ENCODE measurements around the gene ZNF185.

ZNF185 gene

DNA sequence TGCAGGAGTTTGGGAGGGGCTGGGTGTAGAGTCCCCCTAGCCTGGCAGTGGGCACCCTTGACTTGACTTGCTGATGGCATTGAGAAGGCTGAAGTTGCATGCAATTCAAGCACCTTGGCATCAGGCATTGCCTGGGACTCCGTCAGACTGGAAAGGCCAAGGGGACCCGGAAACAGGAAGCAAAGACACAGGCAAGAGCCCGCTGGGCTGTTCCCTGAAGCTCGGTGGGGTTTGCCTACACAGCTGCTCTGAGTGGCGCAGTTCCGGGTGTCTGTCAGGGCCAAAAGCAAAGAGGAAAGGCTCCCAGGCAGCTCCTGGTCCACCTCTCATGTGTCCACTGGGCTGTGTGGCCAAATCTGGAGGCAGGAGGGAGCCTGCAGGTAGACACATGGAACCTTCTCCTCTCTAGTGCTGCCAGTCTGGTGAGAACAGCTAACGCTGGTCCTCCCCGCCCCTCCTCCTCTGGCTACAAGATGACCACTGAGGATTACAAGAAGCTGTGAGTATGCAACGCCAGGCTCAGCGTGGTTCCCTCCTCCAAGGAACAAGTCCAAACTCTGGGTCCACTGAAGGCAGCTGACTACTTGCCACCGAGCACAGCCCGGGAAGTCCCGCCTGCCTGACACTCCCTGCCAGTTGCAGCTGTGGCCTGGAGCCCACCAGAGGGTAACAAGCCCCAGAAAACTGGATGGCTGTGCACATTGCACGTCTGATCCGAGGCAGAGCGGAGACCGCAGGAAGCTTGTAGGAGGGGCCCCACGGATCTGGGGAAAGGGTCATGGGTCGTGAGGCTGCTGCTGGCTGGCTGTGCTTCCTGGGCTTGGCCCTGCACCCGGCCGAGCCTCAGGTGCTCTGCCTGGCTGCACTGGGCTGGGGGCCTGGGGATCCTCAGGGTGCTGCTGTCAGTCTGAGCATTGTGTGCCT, 20.1 kb downstream of the ZNF185 start:
- no peak for DNase-seq (ENCODE audit: low read depth in 2 of 2)

DNA sequence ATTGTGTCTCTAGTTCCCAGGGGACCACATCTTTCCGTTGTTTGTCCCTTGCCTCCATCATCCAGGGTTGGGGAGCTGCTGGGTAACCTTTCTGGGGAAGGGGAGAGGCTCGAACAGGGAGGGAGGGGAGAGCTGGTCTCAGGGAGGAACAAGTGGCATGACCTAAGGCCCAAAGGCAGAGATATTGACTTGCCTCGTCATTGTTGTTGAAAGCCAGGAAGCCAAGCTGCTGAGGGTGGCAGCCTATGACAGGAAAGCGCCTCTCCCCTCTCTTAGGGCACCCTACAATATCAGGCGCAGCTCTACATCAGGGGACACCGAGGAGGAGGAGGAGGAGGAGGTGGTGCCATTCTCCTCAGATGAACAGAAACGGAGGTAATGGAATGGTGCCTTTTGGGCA, 20.8 kb downstream of the ZNF185 start:
- no peak for DNase-seq (ENCODE audit: low read depth in 2 of 2)

DNA sequence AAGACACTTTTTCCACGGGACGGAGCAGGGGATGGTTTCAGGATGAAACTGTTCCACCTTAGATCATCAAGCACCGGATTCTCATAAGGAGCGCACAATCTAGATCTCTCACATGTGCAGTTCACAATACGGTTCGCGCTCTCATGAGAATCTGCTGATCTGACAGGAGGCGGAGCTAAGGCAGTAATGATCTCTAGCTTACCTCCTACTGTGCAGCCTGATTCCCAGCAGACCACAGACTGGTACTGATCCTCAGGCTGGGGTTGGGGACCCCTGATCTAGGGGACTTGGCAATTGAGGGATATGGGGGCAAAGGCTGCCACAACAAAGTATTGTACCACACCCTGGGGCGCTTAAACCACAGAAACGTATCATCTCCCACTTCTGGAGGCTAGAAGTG, 25.7 kb downstream of the ZNF185 start:
- no peak for DNase-seq (ENCODE audit: low read depth in 2 of 2)

DNA sequence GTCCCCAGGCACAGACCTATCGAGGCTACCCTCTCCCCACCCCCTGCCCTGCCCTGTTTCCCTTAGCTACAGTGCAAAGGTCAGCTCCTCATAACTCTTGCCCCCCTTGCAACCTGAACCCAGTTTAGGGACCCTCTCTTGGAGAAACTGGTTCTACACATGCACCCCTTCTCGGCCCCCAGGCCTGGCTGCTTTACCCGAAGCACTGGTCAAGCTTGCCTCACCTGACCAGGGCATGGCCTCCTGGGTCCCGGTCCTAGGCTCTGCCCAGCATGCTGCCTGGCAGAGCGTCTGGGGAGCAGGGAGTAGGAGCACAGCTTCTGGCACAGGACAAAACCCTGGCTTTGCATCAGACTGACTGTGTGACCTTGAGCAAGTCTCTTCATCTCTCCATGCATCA, 28.0 kb downstream of the ZNF185 start:
- no peak for DNase-seq (ENCODE audit: low read depth in 2 of 2)

DNA sequence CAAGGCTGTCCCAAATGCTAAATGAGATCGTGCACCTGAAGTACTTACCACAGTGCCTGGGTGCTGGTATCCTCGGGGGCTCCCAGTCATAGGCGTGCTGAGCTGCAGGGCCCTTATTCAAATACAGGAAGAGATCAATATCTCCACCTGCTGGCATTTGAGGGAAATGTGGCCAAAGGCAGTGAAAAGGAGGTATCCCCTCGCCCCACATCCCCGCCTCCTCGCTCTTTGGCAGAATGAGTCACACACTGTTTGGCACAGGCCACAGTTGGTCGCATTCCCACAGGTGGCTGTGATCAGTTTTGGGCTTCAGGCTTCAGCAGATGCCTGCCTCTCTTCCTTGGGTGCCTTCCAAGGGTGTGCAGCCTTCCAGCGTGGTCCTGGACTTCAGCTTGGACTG, 28.4 kb downstream of the ZNF185 start:
- DNase-seq (ENCODE audit: low read depth in 2 of 2): peak; percentile 30 to 35

DNA sequence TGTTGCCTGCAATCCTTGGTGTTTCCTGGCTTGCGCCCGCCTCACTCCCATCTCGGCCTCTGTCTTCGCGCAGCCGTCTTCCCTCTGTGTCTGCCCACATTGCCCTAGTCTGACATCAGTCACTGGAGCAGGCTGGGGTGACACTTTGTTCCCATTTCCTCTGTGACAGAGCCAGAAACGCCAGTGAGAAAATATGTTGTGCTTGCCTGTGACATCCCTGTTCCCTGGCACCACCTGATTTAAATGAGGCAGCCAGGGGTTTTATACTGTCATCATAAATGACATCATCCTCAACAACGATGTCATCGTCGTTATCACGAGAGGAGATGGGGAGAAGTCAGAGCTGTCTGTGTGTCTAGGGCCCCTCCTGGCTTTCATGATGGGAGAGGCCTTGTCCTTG, 29.1 kb downstream of the ZNF185 start:
- DNase-seq (ENCODE audit: low read depth in 2 of 2): no peak

DNA sequence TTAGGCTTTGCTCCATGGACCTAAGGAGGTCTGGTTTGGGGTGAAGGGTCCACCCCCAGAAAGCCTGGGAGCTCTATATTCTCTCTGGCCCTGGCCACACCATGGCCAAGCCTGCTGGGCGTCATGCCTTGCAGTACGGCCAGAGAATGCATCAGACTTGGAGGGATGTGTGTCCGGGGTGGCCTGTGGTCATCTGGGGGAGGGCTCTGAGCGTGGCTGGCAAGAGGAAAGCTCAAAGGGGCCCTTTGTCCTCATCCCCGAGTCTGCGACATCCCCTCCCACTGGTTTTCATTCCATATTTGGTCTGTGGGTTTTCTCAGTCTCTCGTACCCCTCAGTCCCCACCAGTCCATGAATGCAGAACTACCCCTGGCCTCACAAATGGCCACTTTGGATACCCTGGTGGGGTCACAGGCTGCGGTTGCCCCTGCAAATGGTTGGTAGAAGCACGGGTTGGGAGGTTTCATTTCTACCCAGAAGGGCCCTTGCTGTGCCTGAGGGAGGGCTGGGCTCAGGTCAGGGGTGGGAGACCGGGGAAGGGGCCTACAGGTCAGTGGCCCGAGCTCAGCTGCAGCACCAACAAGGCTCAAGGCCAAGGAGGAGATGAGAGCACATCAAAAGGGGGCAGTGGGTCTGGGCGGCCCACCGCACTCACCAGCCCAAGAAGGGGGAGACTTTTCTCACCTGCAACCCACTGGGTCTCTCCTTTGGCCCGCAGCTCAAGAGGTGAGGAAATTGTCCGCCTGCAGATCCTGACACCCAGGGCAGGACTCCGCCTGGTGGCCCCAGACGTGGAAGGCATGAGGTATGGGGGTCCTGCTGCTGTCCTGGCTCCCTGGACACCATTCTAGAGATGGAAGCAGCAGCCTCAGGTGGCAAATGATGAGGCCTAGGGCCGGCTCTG, 30.2 kb downstream of the ZNF185 start:
- DNase-seq (ENCODE audit: low read depth in 2 of 2): no peak

DNA sequence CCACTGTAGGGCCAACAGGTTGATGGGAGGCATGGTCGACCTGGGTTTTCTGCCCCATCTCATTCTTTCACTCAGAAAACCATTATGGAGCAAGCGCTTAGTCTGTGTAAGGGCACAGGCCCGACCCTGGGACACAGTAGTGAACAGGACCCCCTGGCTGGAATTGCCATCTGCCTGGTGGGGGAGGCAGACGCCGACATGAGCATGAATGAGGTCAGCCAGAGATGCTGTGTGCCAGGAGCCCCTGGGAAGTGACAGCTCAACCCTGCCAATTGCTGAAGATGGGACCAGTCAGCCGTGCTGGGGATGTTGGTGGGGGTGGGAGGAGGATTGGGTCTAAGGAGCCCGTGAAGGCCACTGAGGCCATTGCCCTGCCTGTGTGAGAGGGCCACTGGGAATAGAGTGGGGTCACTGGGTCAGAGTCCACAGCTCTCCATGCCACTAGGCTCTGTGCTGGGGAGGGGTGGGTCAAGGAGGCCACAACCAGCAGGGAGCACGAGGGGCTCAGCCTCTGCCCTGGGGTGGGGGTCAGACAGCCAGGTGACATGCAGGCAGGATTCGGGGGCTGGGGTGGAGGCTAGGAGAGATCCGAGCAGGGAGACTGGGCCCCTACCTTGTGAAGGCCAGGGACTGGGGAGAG, 31.0 kb downstream of the ZNF185 start:
- DNase-seq (ENCODE audit: low read depth in 2 of 2): no peak

DNA sequence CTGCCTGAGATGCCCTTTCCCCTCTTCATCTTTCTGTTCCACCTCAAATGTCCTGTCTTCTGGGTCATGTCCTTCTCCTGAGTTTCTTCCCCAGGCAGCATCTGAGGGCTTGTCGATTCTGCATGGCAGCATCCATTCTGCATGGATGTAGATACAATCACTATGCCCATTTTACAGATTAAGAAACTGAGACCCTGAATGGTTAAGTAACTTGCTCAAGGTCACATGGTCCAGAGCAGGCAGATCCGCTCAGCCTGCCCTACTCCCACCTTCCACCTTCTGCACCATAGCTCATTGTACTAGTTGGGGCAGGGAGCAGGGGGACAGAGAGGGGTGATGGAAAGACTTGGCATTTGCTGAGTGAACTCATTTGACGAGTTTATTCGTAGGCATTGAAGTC, 32.0 kb downstream of the ZNF185 start:
- no peak for DNase-seq (ENCODE audit: low read depth in 2 of 2)

DNA sequence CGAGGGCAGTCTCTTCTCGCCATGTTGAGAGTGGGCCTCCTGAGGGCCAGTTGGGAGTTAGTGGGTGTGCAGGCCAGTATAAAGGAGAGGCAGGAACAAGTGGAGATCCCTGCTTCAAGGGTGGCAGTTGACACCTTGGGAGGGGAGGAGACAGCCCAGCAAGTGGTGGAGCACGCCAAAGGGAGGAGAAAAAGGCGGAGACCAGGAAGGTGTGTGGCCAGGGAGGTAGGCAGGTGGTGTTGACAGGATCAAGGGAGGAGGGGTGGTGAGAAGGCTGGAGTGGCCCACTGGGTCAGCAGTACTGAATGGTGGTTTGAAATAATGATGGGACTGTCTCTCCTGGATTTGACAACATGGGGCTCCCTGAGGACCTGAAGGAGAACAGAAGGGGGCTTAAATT, 32.6 kb downstream of the ZNF185 start:
- DNase-seq (ENCODE audit: low read depth in 2 of 2): no peak

DNA sequence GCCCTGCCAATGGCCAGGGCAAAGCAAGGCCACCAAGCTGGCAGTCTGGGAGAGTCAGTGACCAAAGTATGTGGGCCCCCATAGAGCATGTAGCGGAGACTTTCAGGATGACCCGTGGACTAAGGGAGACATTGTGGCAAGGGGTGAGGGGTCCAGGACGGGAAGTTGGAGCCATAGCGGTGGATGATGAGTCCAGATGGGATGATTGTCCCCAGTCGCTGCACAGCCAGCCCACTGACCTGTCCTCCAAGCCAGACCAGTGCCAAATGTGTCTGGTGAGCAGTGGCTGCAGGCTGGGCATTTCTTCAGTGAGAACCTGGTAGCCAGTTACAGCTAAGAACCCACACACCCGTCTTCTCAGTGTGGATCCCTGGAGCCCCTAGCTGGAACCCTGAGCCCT, 34.3 kb downstream of the ZNF185 start:
- DNase-seq (ENCODE audit: low read depth in 2 of 2): no peak

DNA sequence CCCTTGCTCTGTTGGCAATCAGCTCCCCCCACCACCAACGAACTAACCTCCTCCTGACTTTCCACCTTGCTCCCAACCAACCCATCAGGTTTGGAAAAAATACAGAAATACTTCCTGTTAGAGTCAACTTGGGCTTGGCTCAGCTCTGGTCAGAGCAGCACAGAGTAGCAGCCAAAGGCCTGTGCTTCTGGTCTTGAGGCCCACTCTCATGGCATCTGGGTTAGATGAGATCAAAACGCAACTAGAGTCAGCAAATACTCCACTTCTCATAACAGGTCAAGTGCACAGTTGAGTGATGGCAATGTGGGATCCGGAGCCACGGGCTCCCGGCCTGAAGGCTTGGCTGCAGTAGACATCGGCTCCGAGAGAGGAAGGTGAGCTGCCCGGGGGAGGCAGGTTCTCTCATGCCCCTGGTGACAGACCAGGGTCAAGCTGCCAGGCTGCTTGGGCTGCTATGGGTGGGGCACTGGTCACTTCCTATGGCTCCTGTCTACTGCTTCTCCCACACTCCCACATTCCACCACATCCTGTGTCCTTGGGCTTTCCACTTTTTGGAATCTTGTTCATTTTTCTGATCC, 34.8 kb downstream of the ZNF185 start:
- DNase-seq (ENCODE audit: low read depth in 2 of 2): no peak

DNA sequence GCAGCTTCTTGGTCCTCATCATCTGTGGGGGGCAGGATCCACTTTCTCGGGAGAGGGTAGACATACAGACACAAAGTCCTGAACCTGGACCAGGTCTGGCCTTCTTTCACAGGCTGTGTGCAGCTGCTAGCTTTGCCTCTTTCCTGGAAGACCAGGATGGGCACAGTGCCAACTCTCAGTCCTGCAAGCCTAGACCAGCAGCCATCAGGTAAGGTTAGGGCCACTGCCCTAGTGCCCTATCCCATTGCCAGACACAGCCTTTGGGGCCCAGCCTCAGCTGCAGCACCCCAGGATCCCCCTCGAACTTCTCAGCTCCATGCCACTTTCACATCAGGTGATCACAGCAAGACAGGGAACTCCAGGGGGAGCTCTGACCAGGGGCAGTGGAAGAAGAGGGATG, 38.4 kb downstream of the ZNF185 start:
- no peak for DNase-seq (ENCODE audit: low read depth in 2 of 2)

DNA sequence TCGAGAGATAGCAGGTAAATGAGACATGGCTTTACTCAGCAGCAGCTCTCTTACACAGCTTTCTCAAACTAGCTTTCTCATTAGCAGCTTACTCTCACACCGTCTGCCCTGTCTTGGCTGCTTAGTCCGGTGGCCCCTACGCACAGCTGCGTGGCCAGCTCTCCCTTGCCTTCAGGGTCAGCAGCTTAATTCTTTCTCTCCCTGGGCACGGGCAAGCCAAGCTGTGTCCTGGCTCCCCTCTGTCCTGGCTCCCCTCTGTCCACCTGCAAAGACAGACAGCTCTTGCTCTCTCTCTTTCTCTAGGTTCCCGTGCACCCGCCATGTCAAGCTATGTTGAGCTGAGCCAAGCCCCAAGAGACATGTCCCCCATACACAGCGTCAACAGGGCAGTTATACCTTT, 39.4 kb downstream of the ZNF185 start:
- no peak for DNase-seq (ENCODE audit: low read depth in 2 of 2)

DNA sequence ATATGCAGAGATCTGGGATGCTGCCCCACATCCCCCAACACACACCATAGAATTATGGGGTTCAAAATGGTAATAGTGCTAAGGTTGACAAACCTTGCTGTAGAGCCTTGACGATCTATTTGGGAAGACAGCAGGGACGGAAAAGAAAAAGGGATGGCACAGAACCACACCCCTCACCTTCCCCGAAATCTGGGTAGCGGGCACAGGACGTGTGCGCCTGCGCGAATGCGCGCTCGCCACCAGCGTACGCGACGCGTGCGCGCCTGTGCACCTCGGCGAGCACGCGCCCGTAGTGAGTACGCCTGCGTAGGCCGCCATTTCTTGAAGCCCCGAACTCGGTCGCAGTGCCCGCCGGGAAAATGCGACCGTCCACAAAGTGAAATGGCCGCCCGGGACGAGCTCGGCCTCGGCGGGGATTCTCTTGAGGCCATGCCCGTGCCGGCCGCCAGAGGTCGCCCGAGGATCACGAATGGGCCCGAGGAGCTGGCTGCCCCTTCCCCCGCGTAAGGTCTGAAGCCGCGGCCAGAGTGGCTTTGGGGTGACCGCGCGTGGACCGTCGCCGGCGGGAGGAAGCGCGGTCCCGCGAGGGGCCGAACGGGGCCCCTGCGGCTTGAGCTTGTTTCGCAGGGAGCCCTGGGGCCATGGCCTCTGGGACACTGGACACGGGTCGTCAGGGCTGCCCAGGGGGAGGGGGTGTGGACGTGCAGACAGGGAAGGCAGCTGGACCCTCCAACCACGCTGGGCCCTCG, 43.6 kb downstream of the ZNF185 start:
- DNase-seq (ENCODE audit: low read depth in 2 of 2): peak; percentile 82

DNA sequence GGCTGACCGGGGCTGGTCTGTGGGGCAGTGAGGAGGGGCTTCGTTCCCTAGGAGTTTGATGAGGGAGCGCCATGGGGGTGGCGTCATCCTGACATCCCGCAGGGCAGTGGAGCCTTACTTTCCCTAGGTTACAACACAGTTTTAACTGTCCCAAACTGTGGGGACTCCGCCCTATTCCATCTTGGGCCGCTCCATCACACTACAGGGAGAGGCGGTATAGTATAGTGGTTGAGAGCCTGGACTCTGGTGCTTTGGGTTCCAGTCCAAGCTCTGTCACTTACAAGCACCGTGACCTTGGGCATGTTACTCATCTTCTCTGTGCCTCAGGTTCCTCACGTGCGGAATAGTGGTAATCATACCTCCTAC, 44.2 kb downstream of the ZNF185 start:
- DNase-seq (ENCODE audit: low read depth in 2 of 2): no peak

DNA sequence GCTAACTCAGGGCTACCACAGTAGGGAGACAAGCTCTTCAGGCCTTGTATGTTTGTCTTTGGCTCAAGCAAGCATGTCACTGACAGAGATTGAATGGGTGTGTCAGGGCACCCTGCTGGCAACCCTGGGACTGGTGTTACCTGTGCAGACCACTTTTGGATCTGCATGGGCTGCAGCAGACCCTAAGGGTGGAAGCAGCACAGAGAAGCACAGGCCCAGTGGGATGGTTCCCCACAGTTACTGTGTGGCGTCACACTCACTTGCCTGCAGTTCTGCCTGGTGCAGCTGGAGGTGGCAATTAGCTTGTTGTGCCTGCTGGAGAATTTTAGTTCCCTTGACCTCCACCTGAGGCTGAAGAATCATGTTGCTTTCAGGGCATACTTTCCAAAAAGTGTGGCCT, 46.0 kb downstream of the ZNF185 start:
- DNase-seq (ENCODE audit: low read depth in 2 of 2): no peak

DNA sequence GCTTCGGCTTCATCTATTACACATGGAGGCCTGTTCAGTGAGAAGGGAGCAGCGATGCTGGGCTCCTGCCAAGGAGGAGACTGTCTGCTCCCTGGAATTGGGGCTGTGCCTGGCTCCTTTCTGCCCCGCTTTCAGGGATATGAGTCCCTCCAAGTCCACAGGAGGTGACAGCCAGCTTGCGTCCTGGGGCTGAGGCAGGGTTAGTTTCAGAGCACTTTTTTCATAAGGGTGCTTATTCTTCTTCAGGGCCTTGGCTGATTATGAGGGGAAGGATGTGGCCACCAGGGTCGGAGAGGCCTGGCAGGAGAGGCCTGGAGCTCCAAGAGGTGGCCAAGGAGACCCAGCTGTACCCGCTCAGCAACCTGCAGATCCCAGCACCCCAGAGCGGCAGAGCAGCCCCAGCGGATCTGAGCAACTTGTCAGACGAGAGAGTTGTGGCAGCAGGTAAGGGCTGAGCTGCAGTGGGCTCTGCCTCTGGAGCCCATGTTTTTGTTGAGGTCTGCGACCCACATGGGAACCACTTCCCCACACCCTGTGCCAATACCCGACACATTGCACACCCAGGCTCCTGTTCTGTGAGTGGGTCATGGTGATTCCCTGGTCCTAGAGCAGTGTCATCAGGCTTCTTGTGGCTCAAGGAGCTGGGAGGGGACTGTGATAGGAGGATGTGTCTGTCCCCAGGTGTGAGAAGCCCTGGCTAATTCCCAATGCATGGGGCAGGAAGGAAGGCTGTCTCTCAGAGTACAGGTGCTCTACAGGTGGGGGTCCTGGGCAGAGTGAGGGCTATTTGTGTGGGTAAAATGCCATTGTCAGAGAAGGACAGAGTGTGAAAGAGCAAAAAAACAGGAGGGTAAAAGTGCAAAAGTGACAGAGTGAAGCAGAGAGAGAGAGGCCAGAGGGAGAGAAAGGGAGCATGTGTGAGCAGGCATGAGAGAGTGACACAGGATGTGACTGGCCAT, 47.4 kb downstream of the ZNF185 start:
- DNase-seq (ENCODE audit: low read depth in 2 of 2): no peak

DNA sequence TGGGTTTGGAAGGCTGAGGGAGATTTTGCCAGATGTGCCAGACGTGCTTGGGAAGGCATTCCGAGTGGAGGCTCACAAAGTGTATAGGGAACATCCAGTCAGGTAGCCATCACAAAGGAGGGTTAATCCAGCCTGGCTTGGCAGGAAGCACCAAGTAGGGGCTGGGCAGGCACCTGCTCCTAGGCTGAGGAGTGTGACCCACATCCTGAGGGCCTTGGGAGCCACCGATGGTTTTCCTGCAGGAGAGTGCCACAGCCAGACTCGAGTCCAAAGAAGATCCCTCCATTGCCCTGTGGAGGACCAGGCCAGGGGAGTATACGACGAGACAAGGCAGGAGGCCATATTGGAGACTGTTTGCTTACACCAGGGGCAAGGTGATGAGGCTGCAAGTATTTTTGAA, 48.8 kb downstream of the ZNF185 start:
- no peak for DNase-seq (ENCODE audit: low read depth in 2 of 2)

Data from stimulated activated CD8-positive, alpha-beta memory T cell treated with anti-CD3 and anti-CD28 coated beads, Interleukin-7, amount 100 ng/mL, for 4 hours (primary cell).